NCI-H2171 (cell line): Measurements from ENCODE around the gene BICRA.
"Not testable (repeated sequence)": the region's sequence is repeated elsewhere in the genome, so short reads cannot be mapped to it uniquely, and the experiment has no call there.

ENCODE experiments used
- DNase-seq: peaks from one replicate; lab custom pipeline; 2025; lab: John Stamatoyannopoulos, UW

BICRA gene

DNA sequence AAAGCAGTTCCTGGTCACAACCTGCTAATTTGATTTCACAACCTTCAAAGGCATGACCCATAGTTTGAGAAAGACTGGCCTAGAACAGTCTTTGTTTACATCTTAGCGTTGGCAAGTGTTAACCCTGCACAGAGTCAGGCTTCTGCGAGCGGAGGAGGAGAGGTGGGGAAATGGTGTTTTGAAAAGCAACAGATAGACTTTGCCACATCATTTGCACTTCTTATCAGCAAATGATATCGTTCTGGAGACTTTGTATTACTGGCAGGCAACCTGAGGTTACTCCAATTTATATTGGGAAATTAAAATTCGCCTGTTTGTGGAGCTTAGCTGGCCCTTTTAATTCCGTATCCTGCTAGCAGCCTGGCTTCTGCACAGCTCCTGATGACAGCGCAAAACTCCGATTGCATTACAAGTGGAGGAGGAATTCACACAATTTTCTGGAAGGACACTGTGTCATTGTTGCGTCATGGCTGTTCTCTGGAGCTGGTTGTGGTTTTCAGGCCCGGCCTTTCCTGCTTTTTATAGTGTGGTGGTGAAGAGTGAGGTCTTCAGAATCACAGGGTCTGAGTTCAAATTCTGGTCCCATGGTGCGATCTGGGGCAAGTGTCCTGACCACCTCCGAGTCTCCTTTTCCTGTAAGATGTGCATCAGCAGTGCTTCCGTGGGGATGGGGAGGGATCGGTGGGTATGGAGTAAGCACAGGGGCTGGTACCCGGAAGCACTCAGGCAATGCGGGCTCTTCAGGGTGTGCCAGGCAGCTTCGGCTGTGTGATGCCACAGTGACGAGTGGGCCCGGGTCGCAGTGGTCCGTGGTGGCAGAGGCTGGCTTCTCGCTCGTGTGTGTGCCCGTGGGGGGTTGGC lies 55.2 kb downstream of the BICRA start:
- DNase-seq = no peak

DNA sequence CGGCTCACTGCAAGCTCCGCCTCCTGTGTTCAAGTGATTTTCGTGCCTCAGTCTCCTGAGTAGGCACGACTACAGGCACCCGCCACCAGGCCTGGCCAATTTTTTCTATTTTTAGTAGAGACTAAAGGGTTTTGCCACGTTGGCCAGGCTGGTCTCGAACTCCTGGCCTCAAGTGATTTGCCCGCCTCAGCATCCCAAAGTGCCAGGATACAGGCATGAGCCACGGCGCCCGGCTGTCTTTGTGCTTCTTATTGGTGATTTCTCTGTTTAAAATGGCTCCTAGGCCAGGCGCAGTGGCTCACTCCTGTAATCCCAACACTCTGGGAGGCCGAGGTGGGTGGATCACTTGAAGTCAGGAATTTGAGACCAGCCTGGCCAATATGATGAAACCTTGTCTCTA lies 59.6 kb downstream of the BICRA start:
- DNase-seq = not testable (repeated sequence)

DNA sequence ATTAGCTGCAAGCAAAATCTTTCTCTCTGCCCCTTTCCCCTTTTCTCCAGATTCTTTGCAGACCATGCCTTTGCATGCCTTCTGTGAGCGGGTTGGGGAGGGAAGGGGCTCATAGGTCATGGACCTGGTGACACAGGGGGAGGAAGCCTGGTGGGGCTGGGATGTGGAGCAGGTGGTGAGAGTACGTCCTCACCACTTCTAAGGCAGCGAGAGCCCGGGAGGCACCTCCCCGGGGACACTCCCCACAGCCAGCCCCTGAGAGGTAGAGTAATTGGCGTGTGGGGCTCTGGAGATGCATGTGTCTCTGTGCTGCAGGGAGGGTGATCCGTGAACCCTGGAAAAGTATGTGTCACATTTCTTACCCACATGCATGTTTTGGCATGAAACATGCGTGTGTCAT lies 61.8 kb downstream of the BICRA start:
- no peak for DNase-seq

DNA sequence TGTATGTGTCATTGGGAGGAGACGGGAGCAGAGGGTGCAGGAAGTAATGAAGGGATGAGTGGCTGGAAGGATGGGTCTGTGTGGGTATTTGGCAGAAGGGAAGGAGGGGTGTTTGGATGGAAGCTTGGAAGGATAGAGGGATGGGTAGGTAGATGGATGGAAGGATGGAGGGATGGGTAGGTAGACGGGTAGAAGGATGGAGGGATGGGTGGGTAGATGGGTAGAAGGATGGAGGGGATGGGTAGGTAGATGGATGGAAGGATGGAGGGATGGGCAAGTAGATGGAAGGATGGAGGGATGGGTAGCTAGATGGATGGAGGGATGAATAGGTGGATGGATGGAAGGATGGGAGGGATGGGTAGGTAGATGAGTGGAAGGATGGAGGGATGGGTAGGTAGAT lies 62.6 kb downstream of the BICRA start:
- no peak for DNase-seq

DNA sequence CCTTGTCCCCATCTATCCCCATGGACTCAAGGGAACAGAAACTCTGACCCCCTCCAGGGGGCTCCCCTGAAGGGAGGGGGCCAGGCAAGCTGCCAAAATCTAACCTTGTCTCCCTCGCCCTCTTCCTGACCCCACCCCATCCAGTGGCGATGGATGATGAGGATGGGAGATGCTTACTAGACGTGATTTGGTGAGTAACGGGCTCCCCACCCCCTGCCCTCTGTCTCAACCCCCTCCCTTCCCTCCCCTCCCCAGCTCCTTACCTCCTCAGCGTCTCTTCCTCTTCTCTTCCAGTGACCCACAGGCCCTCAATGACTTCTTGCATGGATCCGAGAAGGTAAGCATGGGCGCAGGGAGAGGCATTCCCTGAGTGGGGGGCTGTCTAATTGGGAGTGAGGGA lies 64.5 kb downstream of the BICRA start:
- no peak for DNase-seq

DNA sequence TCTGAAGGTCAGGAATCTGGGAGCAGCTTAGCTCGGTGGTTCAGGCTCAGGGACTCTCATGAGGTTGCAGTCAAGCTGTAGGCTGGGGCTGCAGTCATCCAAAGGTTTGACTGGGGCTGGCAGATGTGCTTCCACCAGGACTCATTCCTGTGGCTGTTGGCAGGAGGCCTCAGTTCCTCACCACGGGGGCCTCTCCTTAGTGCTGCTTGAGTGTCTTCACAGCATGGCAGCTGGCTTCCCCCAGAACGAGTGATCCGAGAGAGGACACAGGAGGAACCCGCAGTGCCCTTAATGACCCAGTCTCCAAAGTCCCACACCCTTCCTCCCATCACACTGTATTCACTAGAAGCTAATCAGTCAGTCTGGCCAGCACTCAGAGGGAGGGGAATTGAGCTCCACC lies 65.6 kb downstream of the BICRA start:
- DNase-seq = no peak

DNA sequence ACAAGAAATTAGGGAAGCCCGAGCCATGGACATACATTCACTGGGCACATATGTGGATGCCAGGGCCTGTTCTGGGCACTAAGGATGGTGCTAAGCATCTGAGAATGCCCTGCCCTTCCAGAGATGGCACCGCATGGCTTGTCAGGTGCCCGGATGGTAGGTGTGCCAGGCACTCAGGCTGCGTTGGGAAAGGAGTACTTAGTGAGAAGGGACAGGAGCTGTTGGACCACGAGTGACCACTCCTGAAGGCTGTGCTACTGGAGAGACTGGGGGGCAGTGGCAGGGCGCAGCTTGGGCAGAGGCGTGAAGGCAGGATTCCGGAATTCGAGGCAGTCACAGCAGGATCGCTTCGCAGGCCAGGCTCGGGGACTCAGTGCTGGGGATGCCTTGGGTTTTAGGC lies 66.3 kb downstream of the BICRA start:
- no peak for DNase-seq

DNA sequence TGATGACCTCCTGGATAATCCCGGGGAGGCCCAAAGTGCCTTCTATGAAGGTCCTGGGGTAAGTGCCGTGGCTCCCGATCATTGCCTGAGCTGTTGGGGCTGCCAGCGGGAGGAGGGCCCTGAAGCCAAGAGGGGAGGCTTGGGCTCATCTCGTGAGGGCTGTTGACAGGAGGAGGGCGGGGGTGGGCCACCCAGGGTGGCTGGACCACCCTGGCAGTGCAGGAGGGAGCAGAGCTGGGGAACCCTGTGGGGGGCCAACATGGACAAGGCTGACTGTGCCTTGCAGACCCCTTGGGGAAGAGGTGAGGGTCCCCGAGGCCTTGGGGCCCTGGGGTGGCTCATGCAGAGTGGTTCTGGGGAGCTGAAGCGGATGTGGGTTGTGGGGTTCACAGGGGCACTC lies 66.9 kb downstream of the BICRA start:
- DNase-seq = no peak

DNA sequence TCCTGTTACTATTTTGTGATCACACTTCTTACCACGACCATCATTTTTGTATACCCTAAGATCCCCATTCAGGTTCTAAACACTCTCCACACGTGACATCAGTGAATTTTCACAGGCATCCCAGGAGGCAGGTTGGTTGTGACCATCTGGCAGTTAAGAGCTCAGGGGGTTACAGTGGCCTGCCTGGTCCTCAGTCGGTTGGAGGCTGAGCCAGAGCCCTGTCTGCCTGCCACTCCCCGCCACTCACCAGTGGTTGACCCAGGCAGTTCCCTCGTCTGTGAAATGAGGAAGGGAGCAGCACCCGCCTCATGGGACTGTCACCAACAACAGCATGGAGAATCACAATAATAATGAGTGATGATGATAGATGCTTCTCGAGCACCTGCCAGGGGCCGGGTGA lies 67.9 kb downstream of the BICRA start:
- DNase-seq = no peak

DNA sequence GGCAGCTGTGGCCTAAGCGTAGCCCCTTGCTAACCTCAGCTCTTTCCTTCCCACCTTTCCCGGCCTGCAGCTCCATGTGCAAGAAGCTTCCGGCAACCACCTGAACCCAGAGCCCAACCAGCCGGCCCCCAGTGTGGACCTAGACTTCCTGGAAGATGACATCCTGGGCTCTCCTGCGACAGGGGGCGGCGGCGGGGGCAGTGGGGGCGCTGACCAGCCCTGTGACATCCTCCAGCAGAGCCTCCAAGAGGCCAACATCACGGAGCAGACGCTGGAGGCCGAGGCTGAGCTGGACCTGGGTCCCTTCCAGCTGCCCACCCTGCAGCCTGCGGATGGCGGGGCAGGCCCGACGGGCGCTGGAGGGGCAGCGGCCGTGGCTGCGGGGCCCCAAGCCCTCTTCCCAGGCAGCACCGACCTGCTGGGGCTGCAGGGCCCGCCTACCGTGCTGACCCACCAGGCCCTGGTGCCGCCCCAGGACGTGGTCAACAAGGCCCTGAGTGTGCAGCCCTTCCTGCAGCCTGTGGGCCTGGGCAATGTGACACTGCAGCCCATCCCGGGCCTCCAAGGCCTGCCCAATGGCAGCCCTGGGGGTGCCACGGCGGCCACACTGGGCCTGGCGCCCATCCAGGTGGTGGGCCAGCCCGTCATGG lies 70.4 kb downstream of the BICRA start:
- DNase-seq = no peak

DNA sequence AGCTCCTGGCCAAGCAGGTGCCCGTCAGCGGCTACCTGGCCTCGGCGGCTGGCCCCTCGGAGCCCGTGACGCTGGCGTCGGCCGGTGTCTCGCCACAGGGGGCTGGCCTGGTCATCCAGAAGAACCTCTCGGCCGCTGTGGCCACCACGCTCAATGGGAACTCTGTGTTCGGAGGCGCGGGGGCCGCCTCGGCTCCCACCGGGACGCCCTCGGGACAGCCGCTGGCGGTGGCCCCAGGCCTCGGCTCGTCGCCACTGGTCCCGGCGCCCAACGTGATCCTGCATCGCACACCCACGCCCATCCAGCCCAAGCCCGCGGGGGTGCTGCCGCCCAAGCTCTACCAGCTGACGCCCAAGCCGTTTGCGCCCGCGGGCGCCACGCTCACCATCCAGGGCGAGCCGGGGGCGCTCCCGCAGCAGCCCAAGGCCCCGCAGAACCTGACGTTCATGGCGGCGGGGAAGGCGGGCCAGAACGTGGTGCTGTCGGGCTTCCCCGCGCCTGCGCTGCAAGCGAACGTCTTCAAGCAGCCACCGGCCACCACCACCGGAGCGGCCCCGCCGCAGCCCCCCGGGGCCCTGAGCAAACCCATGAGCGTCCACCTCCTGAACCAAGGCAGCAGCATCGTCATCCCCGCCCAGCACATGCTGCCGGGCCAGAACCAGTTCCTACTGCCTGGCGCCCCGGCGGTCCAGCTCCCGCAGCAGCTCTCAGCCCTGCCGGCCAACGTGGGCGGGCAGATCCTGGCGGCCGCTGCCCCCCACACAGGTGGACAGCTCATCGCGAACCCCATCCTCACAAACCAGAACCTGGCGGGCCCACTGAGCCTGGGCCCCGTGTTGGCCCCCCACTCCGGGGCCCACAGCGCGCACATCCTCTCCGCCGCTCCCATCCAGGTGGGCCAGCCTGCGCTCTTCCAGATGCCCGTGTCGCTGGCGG lies 71.3 kb downstream of the BICRA start:
- no peak for DNase-seq

DNA sequence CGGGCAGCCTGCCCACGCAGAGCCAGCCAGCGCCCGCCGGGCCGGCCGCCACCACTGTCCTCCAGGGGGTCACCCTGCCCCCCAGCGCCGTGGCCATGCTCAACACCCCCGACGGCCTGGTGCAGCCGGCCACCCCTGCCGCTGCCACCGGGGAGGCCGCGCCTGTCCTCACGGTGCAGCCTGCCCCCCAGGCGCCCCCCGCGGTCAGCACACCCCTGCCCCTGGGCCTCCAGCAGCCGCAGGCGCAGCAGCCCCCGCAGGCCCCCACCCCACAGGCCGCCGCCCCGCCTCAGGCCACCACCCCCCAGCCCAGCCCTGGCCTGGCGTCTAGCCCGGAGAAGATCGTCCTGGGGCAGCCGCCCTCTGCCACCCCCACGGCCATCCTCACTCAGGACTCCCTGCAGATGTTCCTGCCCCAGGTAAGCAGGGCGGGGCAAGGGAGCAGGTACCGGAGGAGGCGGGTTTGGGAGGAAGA lies 72.0 kb downstream of the BICRA start:
- no peak for DNase-seq

DNA sequence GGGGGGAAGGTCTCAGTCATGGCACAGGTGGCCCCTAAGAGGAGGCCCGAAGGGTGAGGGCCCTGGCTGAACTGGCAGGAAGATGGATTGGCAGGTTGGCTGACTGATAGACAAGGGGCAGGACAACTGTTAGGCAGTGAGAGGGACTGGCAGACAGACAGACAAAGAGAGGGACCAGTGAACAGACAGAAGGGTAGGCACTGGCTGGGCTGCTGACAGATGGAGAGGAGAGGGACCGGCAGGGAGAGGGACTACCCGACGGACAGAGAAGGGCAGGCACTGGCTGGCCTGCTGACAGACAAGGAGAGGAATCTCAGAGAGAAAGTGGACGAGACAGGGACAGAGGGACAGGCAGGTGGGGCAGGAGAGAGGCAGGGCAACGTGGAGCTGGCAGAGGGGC lies 72.5 kb downstream of the BICRA start:
- DNase-seq = no peak

DNA sequence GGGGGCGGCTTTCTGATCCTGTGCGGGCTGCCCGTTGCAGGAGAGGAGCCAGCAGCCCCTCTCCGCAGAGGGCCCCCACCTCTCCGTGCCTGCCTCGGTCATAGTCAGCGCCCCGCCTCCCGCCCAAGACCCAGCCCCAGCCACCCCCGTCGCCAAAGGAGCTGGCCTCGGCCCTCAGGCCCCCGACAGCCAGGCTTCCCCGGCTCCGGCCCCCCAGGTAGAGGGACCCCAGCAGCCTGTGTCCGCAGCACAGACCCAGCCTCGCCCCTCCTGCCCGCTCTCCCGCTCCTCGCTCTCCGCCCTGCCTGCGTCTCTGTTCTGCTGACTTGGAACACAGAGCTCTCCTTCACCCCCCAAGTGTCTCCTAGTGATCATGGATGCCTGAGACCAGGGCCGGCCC lies 73.0 kb downstream of the BICRA start:
- DNase-seq = no peak

DNA sequence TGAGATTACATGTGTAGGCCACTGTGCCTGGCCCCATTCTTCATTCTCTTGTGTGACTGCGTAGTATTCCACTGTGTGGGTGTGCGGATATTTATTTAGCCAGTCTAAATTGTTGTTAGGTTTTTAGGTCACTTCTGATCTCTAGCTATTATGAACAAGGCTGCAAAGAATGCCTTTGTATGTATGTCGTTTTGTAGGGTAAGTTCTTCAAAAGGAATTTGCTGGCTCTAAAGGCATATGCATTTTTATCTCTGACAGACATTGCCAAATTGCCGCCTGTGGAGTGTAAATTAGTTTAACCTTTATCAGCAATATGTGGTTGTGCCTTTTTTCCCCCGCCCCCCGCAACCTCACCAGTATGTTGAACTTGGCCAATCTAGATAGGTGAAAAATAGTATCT lies 74.0 kb downstream of the BICRA start:
- DNase-seq = no peak

DNA sequence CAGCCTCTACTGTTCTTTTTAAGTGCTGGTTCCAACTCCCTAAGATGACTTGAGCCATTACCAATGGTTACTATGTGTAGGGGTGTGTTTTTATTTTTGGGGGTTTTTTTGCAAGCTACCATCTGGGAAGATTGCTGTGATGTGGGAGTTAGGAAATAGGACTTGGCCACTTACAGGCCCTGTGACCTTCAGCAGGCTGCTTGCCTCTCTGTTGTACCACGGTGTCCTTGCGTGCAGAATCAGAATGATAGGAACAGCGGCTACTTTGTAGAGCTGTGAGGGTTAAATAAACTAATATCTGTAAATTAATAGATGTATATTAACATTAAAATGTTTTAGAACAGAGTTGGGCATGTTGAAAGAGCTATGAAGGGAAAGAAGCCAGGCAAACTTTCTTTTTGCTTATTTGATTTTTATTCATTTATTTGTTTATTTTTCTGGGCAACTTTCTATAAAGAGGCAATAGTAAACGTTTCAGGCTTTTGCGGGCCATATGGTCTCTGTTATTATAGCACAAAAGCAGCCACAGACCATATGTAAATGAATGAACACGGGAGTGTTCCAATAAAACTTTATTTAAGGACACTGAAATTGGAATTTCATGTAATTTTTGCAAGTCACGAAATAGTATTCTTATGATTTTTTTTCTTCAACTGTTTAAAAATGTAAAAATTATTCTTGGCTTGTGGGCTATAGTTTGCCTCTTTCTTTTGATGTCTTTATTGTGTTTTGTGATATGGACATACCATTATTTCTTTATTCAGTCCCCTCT lies 77.9 kb downstream of the BICRA start:
- DNase-seq = no peak

DNA sequence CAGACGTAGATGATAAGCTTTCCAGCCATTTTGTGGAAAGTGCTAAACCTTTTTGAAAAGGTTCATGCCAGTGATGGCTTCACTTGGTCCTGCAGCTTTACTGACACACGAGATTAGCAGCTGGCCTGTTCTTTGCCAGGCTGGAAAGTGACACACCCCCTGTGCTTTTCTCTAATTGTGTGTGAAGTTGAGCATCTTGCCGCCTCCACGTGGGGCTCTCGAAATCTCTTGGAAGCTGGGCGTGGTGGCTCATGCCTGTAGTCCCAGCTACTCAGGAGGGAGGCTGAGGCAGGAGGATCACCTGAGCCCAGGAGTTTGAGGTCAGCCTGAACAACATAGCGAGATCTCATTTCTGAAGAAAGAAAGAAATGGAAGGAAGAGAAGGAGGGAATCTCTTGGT lies 79.0 kb downstream of the BICRA start:
- DNase-seq = no peak

DNA sequence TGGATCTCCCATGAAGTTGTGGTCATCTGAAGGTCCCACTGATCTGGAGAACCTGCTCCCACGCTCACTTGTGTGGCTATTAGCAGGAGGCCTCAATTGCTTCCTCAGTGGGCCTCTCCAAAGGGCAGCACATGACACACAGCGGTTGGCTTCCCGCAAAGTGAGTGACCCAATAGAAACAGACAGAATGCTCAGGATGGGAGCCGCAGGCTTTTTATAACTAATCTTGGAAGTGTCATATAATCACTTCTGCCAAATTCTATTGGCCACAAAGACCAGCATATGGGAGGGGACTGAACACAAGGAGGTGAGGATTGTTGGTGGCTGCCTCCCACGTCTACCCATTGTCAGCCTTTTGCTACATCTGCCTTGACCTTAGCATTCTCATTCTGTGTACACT lies 82.2 kb downstream of the BICRA start:
- DNase-seq = no peak

DNA sequence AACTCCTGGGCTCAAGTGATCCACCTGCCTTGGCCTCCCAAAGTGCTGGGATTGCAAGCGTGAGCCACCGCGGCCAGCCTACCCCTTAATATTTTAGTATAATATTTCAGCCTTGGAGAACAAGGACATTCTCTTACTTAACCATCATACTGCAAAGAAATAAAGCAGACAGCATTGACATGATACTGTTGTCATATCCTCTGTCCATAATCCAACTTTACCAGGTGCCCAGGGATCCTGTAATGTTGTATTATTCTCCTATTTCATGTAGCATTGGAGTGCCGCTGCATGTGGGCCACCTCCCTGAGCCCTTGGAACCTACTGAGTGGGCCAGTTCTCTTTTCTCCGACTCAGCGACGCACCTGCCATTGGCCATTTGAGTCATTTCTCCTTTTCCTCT lies 82.8 kb downstream of the BICRA start:
- no peak for DNase-seq

DNA sequence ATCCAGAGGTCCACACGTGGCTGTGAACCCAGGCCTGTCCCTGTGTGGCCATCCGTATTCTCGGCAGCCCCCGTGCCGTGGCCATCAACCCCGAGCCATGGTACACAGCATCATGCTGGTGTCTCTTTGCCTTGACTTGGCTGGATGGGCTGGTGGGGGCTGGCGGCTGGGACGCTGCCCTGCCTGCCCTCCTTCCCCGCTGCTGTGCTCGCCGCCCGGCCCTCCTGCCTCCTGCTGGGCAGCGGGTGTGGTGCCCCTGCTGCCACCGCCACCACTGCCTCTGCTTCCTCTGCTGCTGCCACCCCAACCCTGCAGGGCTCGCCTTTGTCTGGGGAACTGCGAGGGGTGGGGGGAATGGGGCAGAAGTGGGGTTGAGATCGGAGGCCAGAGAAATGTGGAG lies 84.6 kb downstream of the BICRA start:
- DNase-seq = no peak

DNA sequence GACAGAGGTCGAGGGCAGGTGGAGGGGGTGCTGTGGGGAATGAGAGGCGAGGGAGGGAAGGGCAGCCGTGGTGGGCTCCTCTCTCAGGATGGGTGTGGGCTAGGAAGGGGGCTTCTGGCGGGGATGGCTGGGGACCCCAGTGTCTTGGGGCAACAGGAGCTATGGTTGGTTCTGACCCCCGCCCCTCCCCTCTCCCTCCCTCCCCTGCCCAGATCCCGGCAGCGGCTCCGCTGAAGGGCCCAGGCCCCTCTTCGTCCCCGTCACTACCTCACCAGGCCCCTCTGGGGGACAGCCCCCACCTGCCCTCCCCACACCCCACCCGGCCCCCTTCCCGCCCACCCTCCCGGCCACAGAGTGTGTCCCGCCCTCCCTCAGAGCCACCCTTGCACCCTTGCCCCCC lies 85.0 kb downstream of the BICRA start:
- DNase-seq = no peak
